Measurements from ENCODE around the gene CXCR6.

- TF ChIP-seq, protein P1, sequence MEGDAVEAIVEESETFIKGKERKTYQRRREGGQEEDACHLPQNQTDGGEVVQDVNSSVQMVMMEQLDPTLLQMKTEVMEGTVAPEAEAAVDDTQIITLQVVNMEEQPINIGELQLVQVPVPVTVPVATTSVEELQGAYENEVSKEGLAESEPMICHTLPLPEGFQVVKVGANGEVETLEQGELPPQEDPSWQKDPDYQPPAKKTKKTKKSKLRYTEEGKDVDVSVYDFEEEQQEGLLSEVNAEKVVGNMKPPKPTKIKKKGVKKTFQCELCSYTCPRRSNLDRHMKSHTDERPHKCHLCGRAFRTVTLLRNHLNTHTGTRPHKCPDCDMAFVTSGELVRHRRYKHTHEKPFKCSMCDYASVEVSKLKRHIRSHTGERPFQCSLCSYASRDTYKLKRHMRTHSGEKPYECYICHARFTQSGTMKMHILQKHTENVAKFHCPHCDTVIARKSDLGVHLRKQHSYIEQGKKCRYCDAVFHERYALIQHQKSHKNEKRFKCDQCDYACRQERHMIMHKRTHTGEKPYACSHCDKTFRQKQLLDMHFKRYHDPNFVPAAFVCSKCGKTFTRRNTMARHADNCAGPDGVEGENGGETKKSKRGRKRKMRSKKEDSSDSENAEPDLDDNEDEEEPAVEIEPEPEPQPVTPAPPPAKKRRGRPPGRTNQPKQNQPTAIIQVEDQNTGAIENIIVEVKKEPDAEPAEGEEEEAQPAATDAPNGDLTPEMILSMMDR (IDR thresholded peaks at IDR 0.05) = no peak
- TF ChIP-seq POLR2A (IDR thresholded peaks at IDR 0.05) = no peak
Measured at GRCh38 chr3:45948881-45949280, 5.6 kb downstream of the CXCR6 start.

Data from Peyer's patch (tissue), 4 donors.